ENCODE measurements around the gene SNX22.
"Not testable (repeated sequence)": the region's sequence is repeated elsewhere in the genome, so short reads cannot be mapped to it uniquely, and the experiment has no call there.

Gene SNX22

DNA sequence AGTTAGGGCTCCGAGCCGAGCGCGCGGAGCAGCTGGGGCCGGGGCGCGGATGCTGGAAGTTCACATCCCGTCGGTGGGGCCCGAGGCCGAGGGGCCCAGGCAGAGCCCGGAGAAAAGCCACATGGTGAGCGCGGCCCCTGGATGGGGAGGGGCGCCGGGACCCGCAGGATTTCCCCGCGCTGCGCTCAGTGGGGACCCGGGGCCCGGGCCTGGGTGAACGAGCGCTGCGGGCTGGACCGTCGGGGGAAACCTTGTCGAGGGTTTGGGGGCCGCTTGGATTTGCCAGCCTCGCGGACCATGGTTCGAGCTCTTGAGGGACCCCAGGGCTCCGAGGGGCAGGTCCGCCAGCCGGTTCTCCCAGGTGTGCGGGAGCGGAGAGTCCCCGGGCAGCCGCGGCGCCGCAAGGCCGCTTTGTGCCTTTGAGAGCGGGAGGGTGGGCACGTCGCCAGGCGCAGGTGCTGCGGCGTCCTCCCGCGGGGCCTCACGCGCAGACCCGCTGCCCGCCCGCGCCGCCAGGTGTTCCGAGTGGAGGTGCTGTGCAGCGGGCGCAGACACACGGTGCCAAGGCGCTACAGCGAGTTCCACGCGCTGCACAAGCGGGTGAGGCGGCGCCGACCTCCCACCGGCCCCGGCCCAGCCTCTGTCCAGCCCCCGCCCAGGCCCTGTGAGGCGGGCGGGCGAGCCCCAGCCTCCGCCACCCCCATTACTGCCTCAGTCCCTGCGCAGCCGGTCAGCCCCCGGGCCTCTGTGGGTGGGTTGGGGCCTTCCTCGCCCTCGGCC lies at the start of gene SNX22:
Gene SNX22, plus strand, starts transcription at position 5 of the 780 bp plus-strand sequence. Its CDS starts 45 bp downstream, at position 50.
- no peak for DNase-seq (ENCODE audit: low spot score)

DNA sequence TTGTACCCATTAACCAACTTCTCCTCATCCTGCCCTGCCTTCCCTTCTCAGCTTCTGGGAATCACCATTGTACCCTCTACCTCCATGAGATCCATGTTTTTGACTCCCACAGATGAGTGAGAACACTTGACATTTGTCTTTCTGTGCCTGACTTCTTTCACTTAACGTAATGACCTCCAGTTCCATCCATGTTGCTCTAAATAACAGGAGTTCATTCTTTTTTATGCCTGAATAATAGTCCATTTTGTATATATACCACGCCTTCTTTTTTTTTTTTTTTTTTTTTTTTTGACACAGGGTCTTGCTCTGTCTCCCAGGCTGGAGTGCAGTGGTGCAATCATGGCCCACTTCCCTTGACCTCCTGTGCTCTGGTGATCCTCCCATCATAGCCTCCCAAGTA lies 49.0 kb upstream of the SNX22 start:
- no peak for DNase-seq (ENCODE audit: low spot score)

DNA sequence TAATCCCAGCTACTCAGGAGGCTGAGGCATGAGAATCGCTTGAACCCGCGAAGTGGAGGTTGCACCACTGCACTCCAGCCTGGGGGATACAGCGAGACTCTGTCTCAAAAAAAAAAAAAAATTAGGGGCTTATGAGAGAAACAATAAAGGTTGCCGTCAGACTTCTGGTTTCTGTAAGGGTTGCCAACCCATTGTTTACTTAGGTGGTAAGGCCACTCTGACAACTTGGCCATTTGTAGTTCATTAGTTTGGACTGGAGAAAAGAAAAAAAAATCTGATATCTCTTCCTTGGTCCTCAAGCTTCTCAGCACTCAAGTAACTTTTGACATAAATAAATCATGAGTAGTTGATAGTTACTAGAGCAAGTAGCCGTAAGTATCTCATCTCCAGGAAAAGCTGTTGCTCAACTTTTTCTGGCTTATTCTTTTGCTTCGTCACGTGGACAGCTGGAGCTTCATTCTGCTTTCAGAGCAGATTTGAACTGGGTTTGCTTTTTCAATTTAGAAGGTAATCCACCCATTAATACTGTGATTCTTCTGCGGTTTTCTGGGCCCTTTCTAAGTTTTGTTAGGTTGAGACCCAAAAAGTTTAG lies 46.3 kb upstream of the SNX22 start:
- no peak for DNase-seq (ENCODE audit: low spot score)

DNA sequence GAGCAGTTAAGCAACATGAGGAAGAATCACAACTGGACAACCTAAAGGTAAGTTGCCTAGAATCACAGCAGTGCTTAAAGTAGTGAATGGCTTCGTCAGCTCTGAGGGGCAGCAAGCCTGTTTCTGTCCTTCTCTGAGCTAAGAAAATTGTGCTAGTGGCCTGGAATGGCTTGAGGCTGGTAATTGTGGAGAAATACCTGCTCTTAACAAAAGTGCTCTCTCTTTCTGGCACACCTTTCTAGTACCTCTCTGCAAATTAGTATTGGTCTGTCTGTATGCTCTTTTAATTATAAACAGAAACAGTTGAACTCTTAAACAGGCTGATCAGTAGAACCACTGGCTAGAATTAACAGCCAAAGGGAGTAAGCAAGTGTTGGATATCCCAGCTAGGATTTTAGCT lies 44.2 kb upstream of the SNX22 start:
- no peak for DNase-seq (ENCODE audit: low spot score)

DNA sequence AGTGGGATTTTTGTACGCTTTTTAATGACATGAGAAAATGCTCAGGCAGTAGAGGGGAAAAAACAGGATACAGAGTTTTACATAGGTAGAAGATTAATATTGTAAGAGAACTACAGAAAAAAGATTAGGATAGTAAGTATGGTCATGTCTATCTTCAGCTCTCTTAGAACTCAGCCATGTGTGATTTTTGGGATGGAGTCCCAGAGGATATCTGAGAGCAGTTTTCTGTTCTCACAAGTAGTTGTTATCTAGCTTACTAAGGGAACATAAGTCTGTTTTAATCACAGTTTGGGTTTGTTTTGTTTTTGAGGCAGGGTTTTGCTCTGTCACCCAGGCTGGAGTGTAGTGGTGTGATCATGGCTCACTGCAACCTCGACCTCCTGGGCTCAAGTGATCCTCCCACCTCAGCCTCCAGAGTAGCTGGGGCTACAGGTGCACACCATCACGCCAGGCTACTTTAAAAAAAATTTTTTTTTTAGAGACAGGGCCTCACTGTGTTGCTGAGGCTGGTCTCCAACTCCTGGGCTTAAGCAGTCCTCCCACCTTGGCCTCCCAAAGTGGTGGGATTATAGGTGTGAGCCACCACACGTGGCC lies 41.3 kb upstream of the SNX22 start:
- not testable (repeated sequence) for DNase-seq (ENCODE audit: low spot score)

DNA sequence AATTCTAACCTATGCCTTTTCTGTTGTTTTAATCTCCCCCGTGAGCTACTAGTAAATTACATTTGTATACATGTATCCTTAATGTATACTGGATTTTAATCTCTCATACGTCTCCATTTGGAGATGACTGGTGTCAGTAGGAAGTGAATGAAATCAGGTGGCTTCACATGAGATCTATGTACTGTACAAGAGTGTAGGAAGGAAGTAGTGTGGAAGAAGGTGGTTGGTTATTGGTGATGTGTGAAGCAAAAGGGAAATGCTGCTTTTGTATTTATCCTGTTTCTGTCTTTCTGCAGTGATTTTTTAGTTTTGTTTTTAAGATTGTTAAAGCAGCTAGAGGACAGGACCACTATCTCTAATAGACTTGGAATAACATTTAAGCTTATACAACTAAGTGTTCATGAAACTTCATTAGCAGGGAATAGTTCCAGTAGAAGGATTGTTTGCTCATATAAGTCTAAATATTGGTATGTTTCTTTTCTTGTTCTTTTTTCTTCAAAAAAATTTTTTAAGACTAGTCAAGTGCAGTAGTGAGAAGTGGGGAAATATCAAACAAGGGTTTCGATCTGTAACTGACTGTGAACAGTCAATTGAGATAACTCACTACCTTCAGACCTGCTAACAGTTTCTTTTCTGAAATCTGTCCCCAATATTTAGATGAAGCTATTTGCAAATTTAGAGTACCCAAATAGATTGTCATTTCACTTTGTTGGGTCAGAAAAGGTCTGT lies 40.4 kb upstream of the SNX22 start:
- DNase-seq (ENCODE audit: low spot score): no peak

DNA sequence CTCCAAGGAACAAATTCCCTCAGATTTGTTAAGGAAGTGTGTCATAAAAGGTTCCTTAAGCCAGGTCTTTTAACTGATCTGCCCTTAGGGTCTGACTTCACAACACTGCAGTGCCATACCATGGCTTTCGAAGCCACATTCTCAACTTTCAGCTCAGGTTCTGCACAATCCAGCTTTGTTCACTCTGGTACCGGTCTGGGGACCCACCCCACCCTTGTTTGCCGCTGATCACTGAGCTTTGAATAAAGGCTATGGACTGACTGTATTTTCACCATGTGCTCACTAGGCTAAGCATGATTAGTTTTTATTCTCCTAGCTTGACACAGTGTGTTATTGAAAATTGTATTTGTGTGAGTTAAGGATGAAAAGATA lies 39.9 kb upstream of the SNX22 start:
- DNase-seq (ENCODE audit: low spot score): no peak

DNA sequence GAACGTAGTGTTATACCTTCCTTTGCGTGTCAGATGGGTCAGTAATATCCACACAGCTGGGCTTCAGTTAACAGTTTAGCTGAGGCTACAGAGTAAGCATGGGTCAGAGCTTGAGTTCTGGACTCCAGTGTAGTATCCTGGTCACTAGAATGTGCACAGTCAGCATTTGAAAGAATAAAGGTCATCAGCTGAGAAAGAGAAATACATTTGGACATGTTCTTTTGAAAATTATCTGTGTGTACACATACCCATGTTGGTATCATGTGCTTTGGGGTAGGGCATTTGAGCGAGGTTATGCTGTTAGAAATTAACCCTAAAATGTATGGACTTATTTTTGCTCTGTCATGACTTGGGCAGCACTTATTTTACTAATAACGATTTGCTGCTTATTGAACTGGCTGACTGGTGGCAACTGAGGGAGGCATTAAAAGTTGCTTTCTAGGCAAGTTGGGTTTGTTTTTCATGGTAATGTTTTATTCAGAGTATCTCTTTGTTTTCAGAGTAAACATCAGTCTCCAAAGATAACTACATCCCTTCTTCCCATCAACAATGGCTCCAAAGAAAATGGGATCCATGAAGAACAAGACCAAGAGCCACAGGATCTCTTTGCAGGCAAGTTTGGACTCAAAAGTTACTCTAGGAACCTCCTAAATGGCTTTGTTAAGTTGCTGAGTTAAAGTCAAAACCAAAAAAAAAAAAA lies 39.3 kb upstream of the SNX22 start:
- DNase-seq (ENCODE audit: low spot score): no peak

DNA sequence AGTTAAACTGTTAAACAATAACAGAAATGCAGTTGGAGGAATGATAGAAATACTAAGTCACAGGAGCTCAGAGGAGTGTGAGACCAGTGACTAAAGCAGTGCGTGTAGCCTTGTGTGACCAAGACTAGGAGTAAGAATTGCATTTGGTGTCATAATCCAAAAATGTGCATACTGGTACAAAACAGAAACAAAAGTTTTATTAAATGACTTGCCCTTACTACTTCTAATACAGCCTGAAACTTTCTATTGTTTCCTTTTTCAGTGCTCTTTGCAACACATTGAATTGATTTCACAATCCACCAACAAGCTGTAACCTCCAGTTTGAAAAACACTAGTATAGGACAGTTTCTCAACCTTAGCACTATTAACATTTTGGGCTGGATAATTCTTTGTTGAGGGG lies 38.6 kb upstream of the SNX22 start:
- DNase-seq (ENCODE audit: low spot score): no peak

DNA sequence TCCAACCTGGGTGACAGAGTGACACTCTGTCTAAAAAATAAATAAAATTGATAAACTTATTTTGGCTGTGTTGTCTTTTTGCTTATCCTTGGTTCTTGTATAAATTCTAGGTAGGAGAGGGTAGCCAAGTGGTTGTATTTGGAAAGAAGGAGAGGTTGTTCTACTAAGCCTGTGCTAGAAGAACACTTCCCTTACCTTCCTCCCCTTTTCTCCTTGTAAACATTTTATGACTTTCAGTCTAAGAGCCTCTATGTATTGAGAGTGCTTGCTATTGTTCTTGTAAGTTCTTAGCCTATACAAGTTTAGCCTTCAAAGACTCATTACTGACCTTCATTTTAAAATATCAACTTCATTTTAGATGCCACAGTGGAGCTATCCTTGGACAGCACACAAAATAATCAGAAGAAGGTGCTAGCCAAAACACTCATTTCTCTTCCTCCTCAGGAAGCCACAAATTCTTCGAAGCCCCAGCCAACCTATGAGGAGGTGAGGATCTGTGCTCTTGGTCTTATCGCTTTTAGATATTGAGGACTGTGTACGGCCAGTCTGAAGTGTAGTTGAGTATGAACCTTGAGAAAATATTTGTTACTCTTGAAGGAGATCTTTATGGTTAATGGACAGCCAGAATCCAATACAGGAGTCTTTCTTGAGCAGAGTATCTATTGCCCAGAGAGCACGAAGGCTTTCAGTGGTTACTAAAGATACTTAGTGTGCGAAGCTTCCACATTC lies 33.6 kb upstream of the SNX22 start:
- no peak for DNase-seq (ENCODE audit: low spot score)

DNA sequence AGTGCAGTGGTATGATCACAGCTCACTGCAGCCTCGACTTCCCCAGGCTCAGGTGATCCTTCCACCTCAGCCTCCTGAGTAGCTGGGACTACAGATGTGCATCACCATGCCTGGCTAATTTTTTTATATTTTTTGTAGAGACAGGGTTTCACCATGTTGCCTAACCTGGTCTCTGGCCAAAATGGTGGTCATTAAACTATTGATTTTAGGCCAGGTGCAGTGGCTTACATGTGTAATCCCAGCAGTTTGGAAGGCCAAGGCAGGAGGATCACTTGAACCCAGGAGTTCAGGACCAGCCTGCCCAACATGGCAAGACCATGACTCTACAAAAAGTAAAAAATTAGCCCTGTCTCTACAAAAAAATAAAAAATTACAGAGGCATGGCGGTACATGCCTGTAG lies 31.2 kb upstream of the SNX22 start:
- DNase-seq (ENCODE audit: low spot score): not testable (repeated sequence)

DNA sequence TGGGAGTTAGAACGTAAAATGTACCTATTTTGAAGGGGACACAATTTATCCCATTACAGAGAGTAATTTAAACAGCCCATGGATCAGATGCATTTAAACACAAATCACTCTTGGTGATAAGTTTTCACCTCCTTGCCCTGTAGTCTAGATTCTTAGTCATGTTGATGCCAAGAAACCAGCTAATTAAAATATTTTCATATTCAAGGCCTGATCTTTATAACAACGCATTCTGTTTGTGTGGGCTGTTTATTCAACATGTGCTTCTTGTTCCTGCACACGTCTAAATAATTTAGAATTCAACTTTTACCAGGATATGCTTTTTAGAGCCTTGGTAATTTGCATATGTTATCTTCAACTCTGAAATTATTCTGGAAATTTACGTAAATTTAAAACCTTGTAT lies 29.9 kb upstream of the SNX22 start:
- DNase-seq (ENCODE audit: low spot score): no peak

DNA sequence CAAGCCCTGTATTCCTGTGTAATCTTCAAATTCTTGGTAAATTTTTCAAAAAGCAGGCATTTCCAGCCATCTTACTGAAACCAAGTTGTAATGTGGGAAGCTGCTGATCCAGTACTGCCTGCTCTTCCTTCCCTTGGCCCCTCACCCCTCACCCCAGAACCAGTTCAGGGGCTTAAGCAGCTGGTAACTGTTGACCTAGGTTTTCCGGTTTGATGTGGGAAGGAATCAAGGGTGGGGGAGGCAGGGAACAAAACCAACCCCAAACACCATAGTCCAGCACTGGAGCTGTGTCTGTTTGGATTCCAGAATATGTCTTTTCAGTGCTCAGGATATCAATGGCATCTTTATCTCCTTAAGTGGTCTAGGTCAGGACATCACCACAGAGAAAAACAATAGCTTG lies 29.1 kb upstream of the SNX22 start:
- no peak for DNase-seq (ENCODE audit: low spot score)

DNA sequence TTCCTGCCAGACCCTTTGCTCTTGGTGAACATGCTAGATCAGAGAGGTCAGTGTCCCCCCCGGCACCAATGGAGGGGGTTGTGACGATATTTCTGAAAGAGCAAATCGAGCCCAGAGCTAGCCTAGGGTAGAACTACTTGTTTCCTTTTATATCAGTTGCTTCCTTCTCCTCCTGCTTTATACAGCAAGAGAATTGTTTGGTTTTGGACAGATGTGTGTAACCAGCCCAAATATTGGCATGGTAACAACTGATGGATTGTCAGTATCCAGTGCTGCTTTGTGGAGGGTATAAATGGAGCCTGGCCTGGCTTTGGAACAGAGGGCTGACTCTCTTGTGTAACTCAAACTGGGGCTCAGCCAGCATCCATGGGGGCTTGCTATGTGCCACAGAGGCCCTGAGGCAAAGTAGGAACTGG lies 28.6 kb upstream of the SNX22 start:
- no peak for DNase-seq (ENCODE audit: low spot score)

DNA sequence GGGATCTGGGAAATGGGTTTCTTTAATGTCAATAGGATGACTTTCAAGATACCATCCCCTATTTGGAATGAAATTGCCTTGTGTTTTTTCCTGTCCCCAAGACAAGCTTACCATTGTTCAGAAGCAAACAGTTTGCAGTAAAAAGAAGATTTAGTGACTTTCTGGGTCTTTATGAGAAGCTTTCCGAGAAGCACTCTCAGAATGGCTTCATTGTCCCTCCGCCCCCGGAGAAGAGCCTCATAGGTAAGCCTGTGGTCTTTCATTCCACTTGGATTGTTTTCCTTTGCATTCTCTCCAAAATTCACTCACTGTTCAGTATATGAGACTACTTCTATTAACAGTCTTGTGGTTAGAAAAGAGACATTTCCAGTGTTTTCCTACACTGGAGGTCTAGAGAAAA lies 25.6 kb upstream of the SNX22 start:
- DNase-seq (ENCODE audit: low spot score): no peak

DNA sequence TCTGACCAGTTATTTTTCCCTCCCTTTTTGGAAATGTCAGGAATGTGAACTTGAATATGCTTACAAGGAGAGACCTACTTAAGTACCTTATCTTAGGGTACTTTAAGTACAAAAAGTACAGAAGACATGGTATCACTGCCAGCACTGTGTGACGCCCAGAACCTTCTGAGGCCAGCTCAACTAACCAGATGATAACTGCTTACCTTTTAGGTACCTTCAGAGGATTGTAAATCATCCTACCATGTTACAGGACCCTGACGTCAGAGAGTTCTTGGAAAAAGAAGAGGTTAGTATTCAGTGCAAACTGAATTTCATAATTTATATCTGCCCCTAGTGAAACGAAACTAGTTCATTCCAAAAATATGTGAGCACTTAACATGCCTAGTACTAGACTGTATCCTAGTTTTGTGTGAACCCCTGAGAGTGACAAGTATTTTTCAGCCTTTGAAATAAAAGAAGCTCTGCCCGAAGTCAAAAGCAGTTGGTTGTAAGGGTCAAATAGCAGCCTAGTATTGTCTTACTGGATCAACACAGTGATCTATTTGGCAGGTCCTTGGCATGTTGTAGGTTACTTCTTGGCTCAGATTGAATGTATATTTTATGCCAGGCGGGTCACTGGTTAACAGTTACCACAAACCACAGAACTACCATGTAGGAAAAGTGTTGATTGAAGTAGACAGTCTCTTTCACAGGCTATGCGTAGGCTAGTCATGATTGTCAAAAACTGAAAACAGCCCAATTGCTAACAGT lies 23.8 kb upstream of the SNX22 start:
- no peak for DNase-seq (ENCODE audit: low spot score)

DNA sequence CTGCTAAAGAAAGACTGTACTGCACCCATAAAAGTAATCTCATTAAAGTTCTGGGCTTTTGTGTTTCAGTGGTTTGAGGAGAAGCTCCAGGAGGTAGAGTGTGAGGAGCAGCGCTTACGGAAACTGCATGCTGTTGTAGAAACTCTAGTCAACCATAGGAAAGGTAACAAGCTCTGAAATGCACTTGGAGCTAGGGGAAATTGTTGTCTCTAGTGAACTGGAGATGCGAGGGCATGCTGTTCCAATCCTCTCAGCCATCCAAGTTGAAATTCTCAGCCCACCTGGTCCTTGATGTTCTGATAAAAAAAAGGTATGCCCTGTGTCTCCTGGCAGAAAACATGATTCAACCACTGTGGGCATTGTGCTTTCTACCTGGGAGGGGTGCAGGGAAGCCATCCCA lies 21.4 kb upstream of the SNX22 start:
- DNase-seq (ENCODE audit: low spot score): no peak

DNA sequence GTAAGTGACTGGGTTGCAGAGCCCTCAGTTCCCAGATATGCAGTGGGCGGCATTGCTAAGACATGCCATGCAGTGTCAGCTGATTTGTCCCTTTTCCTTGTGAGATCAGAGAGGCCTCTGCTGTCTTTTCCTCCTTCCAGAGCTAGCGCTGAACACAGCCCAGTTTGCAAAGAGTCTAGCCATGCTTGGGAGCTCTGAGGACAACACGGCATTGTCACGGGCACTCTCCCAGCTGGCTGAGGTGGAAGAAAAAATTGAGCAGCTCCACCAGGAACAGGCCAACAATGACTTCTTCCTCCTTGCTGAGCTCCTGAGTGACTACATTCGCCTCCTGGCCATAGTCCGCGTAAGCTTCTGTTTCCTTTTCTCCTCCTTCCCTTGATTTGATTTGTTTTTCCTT lies 20.0 kb upstream of the SNX22 start:
- DNase-seq (ENCODE audit: low spot score): no peak

DNA sequence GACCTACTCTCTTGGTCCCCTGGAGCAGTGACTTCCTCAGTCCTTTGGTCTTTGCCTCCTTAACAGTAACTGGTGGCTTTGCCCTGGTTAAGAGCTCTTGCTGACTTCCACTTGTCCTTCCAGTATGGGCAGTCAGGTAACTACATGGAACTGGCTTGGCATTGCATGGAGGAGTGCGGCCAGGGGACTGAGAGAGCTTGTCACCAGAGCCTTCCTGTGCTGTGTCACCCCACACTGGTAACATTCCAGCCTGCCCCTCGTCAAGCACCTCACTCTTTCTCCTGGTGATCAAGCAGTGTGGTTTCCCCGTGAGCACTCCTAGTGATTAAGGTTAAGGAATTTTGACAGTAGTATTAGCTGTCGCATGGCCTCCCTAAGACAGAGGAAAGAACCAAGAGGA lies 19.3 kb upstream of the SNX22 start:
- DNase-seq (ENCODE audit: low spot score): no peak

DNA sequence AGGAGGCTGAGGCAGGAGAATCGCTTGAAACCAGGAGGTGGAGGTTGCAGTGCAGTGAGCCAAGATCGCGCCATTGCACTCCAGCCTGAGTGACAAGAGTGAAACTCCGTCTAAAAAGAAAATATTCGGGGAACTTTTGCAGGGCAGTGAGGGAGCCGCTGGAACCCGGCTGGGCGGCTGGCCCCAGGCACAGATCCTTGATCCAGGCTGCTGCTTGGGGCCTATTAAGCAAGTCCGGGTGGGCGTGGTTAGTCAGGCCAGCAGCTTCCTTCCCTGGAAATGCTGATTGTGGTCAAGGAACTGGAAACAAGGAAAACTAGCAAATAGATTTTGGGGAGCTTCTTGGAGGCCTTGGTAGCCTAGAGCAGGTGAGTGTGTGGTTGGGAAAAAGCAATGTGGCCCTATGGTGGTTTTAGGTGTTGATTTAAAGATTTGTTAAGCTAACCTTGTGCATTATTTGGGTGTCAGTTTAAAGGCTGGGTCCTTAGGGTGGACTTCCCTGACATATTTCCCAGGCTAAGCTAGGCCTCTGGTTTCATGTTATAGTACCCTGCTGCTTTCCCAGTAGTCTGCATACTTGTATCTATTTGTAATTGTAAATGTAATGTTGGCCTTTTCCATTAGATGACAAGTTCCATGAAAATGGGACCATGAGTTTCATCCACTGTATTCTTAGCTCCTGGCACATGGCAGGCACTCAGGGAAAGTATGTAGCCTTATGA lies 17.7 kb upstream of the SNX22 start:
- DNase-seq (ENCODE audit: low spot score): no peak
